PC-3 (cell line): ENCODE results near the gene MARCHF3.

Experiments used
- CTCF ChIP-seq: fragments of 300-600 bp; sonication (generic); conservative IDR thresholded peaks from 2 replicates; pipeline ENCODE4 v1.5.1; 2017; ENCODE audit warnings: antibody characterized with exemption, low read depth, mild to moderate bottlenecking, low read length
- EZH2 ChIP-seq: fragments of 300-600 bp; sonication (generic); IDR thresholded peaks from one replicate; pipeline ENCODE4 v1.6.1; 2017; ENCODE audit warnings: antibody characterized with exemption, mild to moderate bottlenecking, low read length; ENCODE audit not compliant: unreplicated experiment
- EZH2phosphoT487 ChIP-seq: fragments of 300-600 bp; sonication (generic); IDR thresholded peaks from 2 replicates; pipeline ENCODE4 v1.6.1; 2018; ENCODE audit warnings: mild to moderate bottlenecking, antibody characterized with exemption, low read length, borderline replicate concordance

DNA sequence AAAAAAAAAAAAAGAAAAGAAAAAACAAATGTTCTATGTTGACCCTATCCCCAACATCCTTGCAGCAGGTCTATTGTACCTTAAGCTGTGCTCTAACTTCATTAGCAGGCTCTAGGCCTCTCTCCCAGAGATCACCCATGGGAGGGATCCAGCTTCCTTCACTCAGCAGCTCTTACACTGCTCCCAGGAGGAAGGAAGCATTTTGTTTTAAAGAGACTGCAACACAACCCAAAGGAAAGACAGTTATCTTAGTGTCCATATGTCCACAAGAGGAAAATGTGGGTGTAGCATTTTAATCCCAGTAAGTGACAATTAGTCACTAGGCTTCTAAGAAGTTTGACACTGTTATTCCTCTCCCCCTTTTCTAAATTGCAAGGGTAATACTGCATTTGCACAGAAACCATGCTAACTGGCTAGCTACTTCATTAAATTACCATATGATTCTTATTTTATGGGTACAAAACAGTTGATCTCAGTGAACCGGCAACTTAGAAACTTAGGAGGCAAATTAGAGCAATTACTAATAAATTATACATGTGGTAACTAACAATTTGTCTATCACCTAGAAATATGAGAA lies 58.8 kb downstream of the MARCHF3 start:
- TF ChIP-seq CTCF (no peak), EZH2 (no peak), EZH2phosphoT487 (no peak)
